ENCODE data around the gene SLIT3. TPM values are rescaled to one million over a fixed set of nuclear protein-coding genes. Genes with fewer than 3 reads are reported as not detected.

SLIT3 gene
- total RNA-seq, 4 donors from 2014 or later: 0.97 to 6.1 (median 3.4) TPM

- H3K27ac ChIP-seq: no peak overlapping the region
- no peak overlapping the region for H3K4me3 ChIP-seq
- no peak for DNase-seq
- peaks cover 7 to 17% of the 10 kb centered on the region in 2 donors for H3K4me1 ChIP-seq
- intact Hi-C loops (cut with DNase I; ENCODE audit: low total_unique reads): loop anchor here (10.0 kb wide), 1 partner anchor 182 kb away; the partner anchor contains the start of gene SLIT3
- no peaks in the 10 kb centered on the region for H3K9me3 ChIP-seq
- no peaks in the 10 kb centered on the region for H3K27me3 ChIP-seq
- no peaks in the 10 kb centered on the region for H3K36me3 ChIP-seq
- TF ChIP-seq CTCF (IDR thresholded peaks at IDR 0.05 in 4 of 5, conservative IDR thresholded peaks at IDR 0.05 in 1 of 5) (no peak), POLR2A (IDR thresholded peaks at IDR 0.05) (no peak)
- no peak for ATAC-seq
- in situ Hi-C loops (cut with MboI; ENCODE audit: low sequenced_read_pairs in 4 of 4): no loop called here
Observed at GRCh38 chr5:169122951-169123350, 178.0 kb downstream of the SLIT3 start.

GRCh38 chr5:169121630-169122420 lies 179.1 kb downstream of the SLIT3 start:
- Histone ChIP-seq H3K27ac (no peak overlapping the region), H3K4me1 (peaks cover 0 to 14% of the 10 kb centered on the region in 2 donors), H3K9me3 (no peaks in the 10 kb centered on the region), H3K36me3 (no peaks in the 10 kb centered on the region), H3K27me3 (no peaks in the 10 kb centered on the region), H3K4me3 (no peak overlapping the region)
- in situ Hi-C loops (cut with MboI; ENCODE audit: low sequenced_read_pairs in 4 of 4) (no loop called here), intact Hi-C loops (cut with DNase I; ENCODE audit: low total_unique reads) (loop anchor here (10.0 kb wide), 1 partner anchor 183 kb away; the partner anchor contains the start of gene SLIT3)
- no peak for DNase-seq
- no peak for TF ChIP-seq CTCF (IDR thresholded peaks at IDR 0.05 in 4 of 5, conservative IDR thresholded peaks at IDR 0.05 in 1 of 5)
- ATAC-seq: no peak

- DNase-seq (no peak), ATAC-seq (no peak)
- Histone ChIP-seq H3K4me1 (peaks cover 0 to 17% of the 10 kb centered on the region in 2 donors), H3K27me3 (no peaks in the 10 kb centered on the region), H3K4me3 (no peak overlapping the region), H3K9me3 (no peaks in the 10 kb centered on the region), H3K27ac (no peak overlapping the region), H3K36me3 (no peaks in the 10 kb centered on the region)
- in situ Hi-C loops (cut with MboI; ENCODE audit: low sequenced_read_pairs in 4 of 4) (no loop called here), intact Hi-C loops (cut with DNase I; ENCODE audit: low total_unique reads) (loop anchor here (10.0 kb wide), 1 partner anchor 185 kb away; the partner anchor contains the start of gene SLIT3)
- TF ChIP-seq CTCF (IDR thresholded peaks at IDR 0.05 in 4 of 5, conservative IDR thresholded peaks at IDR 0.05 in 1 of 5): no peak
- TF ChIP-seq POLR2A (IDR thresholded peaks at IDR 0.05): no peak
Observed at GRCh38 chr5:169119288-169120048, 181.5 kb downstream of the SLIT3 start.

- no peaks in the 10 kb centered on the region for H3K9me3 ChIP-seq
- H3K36me3 ChIP-seq: no peaks in the 10 kb centered on the region
- H3K27ac ChIP-seq: peak overlapping the region in 1 of 4 donors; percentile 19
- ATAC-seq (peak; percentile 80 to 87), DNase-seq (peak; percentile 12 to 29)
- intact Hi-C loops (cut with DNase I; ENCODE audit: low total_unique reads) (no loop called here), in situ Hi-C loops (cut with MboI; ENCODE audit: low sequenced_read_pairs in 4 of 4) (no loop called here)
- H3K27me3 ChIP-seq: no peaks in the 10 kb centered on the region
- no peak overlapping the region for H3K4me3 ChIP-seq
- TF ChIP-seq CTCF (IDR thresholded peaks at IDR 0.05 in 4 of 5, conservative IDR thresholded peaks at IDR 0.05 in 1 of 5): no peak
- no peak for TF ChIP-seq POLR2A (IDR thresholded peaks at IDR 0.05)
- H3K4me1 ChIP-seq: peaks cover 0 to 17% of the 10 kb centered on the region in 2 donors
Observed at GRCh38 chr5:169116961-169117461, 183.9 kb downstream of the SLIT3 start.

Measured in gastrocnemius medialis (tissue), 4 donors.